Measurements from ENCODE around the gene TRMT1L.

Gene TRMT1L

DNA sequence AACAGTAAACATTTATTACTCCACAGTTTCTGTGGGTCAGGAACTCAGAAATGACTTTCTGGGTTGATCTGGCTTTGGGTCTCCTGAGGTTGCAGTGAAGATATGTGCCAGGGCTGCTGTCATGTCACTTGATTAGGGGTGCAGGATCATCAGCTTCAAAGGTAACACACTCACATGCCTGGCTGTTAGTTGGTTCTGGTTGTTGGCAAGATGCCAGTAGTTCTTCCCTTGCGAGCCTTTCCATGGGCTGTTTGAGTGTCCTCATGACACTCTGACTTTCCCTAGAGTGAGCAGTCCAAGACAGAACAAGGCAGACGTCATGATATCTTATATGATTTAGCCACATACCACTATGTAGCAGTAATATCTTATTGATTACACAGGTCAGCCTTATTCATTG lies 2.0 kb upstream of the TRMT1L start:
- peaks cover 63% of the 10 kb centered on the region for H3K4me1 ChIP-seq (ENCODE audit: low read depth, poor library complexity, severe bottlenecking)
- H3K9ac ChIP-seq = no peak overlapping the region
- no peaks in the 10 kb centered on the region for H3K79me2 ChIP-seq (ENCODE audit: insufficient read depth, low read depth)
- H3K4me2 ChIP-seq = no peak overlapping the region
- H3K36me3 ChIP-seq (ENCODE audit: insufficient read depth) = no peaks in the 10 kb centered on the region
- H3K27ac ChIP-seq = no peak overlapping the region
- H2AFZ ChIP-seq (ENCODE audit: low read depth) = no peak overlapping the region
- TF ChIP-seq, protein P1, sequence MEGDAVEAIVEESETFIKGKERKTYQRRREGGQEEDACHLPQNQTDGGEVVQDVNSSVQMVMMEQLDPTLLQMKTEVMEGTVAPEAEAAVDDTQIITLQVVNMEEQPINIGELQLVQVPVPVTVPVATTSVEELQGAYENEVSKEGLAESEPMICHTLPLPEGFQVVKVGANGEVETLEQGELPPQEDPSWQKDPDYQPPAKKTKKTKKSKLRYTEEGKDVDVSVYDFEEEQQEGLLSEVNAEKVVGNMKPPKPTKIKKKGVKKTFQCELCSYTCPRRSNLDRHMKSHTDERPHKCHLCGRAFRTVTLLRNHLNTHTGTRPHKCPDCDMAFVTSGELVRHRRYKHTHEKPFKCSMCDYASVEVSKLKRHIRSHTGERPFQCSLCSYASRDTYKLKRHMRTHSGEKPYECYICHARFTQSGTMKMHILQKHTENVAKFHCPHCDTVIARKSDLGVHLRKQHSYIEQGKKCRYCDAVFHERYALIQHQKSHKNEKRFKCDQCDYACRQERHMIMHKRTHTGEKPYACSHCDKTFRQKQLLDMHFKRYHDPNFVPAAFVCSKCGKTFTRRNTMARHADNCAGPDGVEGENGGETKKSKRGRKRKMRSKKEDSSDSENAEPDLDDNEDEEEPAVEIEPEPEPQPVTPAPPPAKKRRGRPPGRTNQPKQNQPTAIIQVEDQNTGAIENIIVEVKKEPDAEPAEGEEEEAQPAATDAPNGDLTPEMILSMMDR (conservative IDR thresholded peaks at IDR 0.05; ENCODE audit: low read depth, low read length) = no peak
- no peak overlapping the region for H3K4me3 ChIP-seq (IDR thresholded peaks at IDR 0.05; ENCODE audit: insufficient read depth, low read depth, low read length)
- H4K20me1 ChIP-seq (ENCODE audit: insufficient read depth) = no peaks in the 10 kb centered on the region
- no peaks in the 10 kb centered on the region for H3K27me3 ChIP-seq (ENCODE audit: insufficient read depth, low read depth)

DNA sequence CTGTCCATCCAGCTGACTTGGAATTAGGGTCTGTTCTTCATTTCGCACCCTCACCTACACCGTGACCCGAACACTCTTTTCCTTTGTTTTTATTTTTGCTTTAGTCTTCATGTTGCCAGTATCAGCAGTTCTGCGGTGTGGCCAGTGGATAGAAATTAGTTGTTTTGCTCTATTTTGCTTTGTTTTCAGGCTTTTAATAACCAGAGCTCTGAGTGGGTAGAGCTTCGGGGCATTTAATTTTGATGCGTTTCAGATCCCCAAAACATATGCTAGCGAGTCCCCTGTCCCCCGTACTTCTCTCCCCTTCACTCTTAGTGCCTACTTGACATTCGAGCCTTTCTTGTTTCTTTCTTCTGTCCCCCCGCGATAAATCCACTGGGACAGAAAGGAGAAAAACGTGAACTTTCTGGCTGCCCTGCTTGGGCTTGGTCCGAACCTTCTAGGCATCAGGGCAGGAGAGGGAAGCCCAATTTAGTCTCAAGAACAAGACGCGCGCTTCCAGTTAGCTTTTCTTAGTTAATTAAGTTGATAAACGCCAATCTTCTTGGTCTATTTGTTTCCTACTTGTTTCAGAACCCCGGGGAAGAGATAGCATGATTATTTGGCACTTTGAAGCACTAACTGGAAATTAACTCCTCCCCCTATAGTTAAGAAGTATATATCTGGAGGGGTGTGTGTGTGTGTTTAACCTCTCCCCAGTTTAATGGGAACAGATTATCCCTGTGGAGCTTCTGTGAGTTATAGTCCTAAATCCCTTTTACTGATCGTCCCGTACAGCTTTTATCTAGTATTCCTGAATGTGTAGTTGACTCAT lies 1.1 kb upstream of the TRMT1L start:
- H3K4me1 ChIP-seq (ENCODE audit: low read depth, poor library complexity, severe bottlenecking) = peaks cover 64% of the 10 kb centered on the region
- peak overlapping the region; percentile 12; the same call in 1 of the 2 replicates for H3K27ac ChIP-seq

DNA sequence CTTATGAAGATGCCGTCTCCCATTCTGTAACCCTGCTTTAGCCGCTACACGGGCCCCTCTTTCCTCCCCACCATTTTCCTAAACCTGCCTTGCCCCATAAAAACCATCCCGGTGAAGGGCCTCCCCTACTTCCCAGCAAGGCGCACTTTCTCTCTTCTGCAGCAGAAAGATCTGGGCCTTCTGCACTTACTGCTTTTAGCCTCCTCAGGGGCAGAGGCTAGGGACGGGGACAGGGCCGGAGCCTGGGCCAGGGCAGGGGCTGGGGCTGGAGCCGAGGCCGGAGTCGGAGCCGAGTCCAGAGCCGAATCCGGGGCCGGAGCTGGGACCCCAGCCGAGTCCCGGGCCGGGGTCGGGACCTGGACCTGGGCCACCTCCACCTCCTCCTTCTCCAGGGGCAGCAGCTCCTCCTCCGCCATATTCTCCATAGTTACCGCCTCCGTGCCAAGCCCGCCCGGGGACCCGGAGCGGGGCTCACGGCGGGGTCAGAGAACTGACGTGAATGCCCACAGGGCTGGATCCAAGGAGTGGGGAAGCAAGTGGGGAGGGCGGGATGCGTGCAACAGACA lies 382 bp downstream of the TRMT1L start:
- peaks cover 51% of the 10 kb centered on the region for H3K4me1 ChIP-seq (ENCODE audit: low read depth, poor library complexity, severe bottlenecking)
- no peaks in the 10 kb centered on the region for H3K36me3 ChIP-seq (ENCODE audit: insufficient read depth)
- no peaks in the 10 kb centered on the region for H3K79me2 ChIP-seq (ENCODE audit: insufficient read depth, low read depth)
- no peaks in the 10 kb centered on the region for H4K20me1 ChIP-seq (ENCODE audit: insufficient read depth)
- no peaks in the 10 kb centered on the region for H3K27me3 ChIP-seq (ENCODE audit: insufficient read depth, low read depth)
- peak overlapping the region; percentile 90 for H3K9ac ChIP-seq
- peak overlapping the region; percentile 84 for H3K4me3 ChIP-seq (IDR thresholded peaks at IDR 0.05; ENCODE audit: insufficient read depth, low read depth, low read length)
- H2AFZ ChIP-seq (ENCODE audit: low read depth) = peak overlapping the region; percentile 75
- peak overlapping the region; percentile 67 for H3K4me2 ChIP-seq
- peak overlapping the region; percentile 81 for H3K27ac ChIP-seq
- TF ChIP-seq, protein P1 (conservative IDR thresholded peaks at IDR 0.05; ENCODE audit: low read depth, low read length) = no peak

More for the DNA sequence above, 1.1 kb upstream of the TRMT1L start:
- Histone ChIP-seq H3K27me3 (ENCODE audit: insufficient read depth, low read depth) (no peaks in the 10 kb centered on the region), H3K36me3 (ENCODE audit: insufficient read depth) (no peaks in the 10 kb centered on the region), H3K4me3 (IDR thresholded peaks at IDR 0.05; ENCODE audit: insufficient read depth, low read depth, low read length) (peak overlapping the region; percentile 99), H3K79me2 (ENCODE audit: insufficient read depth, low read depth) (no peaks in the 10 kb centered on the region), H2AFZ (ENCODE audit: low read depth) (peak overlapping the region; percentile 91), H4K20me1 (ENCODE audit: insufficient read depth) (no peaks in the 10 kb centered on the region), H3K9ac (peak overlapping the region; percentile 90), H3K4me2 (peak overlapping the region; percentile 84)
- TF ChIP-seq, protein P1 (conservative IDR thresholded peaks at IDR 0.05; ENCODE audit: low read depth, low read length) = no peak

DNA sequence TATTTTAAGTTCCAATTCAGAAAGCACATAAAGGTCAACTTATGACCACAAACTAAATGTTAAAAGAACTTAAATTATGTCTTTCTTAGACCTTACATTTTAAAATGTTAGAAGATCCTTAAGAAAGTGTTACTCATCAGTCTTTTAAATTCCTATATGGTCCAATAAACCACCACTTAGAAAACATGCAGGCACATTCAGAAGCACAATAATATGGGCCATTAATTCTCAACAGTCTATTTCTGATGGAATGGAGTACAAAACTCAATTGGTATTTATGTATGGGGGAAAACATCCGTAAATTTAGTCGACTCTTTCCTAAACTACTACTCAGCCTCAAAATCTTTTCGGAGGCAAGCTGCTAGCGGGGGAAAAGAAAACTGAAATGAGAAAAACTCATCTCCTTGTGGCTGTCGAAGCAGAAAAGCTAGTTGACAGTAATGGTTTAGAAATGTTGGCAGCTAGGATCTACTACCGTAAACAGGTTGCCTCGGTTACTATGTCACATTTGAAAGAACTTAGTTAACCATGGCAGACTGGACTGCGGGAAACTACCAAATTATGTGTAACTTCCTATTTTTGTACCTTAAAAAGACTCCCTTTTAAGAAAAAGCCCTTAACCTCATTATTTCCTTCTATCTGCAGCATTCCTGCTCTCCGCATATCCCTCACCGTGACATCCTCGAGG lies 1.0 kb downstream of the TRMT1L start:
- Histone ChIP-seq H3K36me3 (ENCODE audit: insufficient read depth) (no peaks in the 10 kb centered on the region), H3K9ac (peak overlapping the region; percentile 90), H2AFZ (ENCODE audit: low read depth) (peak overlapping the region; percentile 75), H3K27ac (peak overlapping the region; percentile 81), H4K20me1 (ENCODE audit: insufficient read depth) (no peaks in the 10 kb centered on the region), H3K4me3 (IDR thresholded peaks at IDR 0.05; ENCODE audit: insufficient read depth, low read depth, low read length) (peak overlapping the region; percentile 84), H3K4me1 (ENCODE audit: low read depth, poor library complexity, severe bottlenecking) (peaks cover 44% of the 10 kb centered on the region), H3K27me3 (ENCODE audit: insufficient read depth, low read depth) (no peaks in the 10 kb centered on the region), H3K79me2 (ENCODE audit: insufficient read depth, low read depth) (no peaks in the 10 kb centered on the region), H3K4me2 (peak overlapping the region; percentile 67)
- TF ChIP-seq, protein P1 (conservative IDR thresholded peaks at IDR 0.05; ENCODE audit: low read depth, low read length) = no peak

All from KMS-11 (cell line).